SK-N-SH treated with all-trans-retinoic acid at 6 μM for 48 hours (cell line): Measurements from ENCODE around the gene MIA2.

Experiments
- BACH2 ChIP-seq: fragments of 250-450 bp; sonication (Bioruptor Pico); IDR thresholded peaks from 2 replicates; pipeline ENCODE4 v1.9.0; 2021; ENCODE audit warnings: mild to moderate bottlenecking, borderline replicate concordance
- CREB5 ChIP-seq: fragments of 250-450 bp; sonication (Bioruptor Pico); IDR thresholded peaks from 2 replicates; pipeline ENCODE4 v1.5.1; 2020; ENCODE audit warnings: low read depth, mild to moderate bottlenecking, moderate library complexity
- CSDC2 ChIP-seq: fragments of 250-450 bp; sonication (Bioruptor Pico); IDR thresholded peaks from 2 replicates; pipeline ENCODE4 v1.5.0; 2020; ENCODE audit warnings: mild to moderate bottlenecking, moderate library complexity
- GLIS3 ChIP-seq: fragments of 250-450 bp; sonication (Bioruptor Pico); IDR thresholded peaks from 2 replicates; pipeline ENCODE4 v1.5.0; 2020; ENCODE audit warnings: mild to moderate bottlenecking, moderate library complexity
- ISL1 ChIP-seq: fragments of 250-450 bp; sonication (Bioruptor Pico); IDR thresholded peaks from 2 replicates; pipeline ENCODE4 v2.1.2; 2022; ENCODE audit warnings: mild to moderate bottlenecking, moderate library complexity
- PATZ1 ChIP-seq: fragments of 250-450 bp; sonication (Bioruptor Pico); IDR thresholded peaks from 2 replicates; pipeline ENCODE4 v1.8.0; 2020; ENCODE audit warnings: mild to moderate bottlenecking, moderate library complexity, borderline replicate concordance
- RARB ChIP-seq: fragments of 250-450 bp; sonication (Bioruptor Pico); IDR thresholded peaks from 2 replicates; pipeline ENCODE4 v1.8.0; 2021; ENCODE audit warnings: mild to moderate bottlenecking, moderate library complexity
- SNAI2 ChIP-seq: fragments of 250-450 bp; sonication (Bioruptor Pico); IDR thresholded peaks from 2 replicates; pipeline ENCODE4 v1.5.0; 2020; ENCODE audit warnings: mild to moderate bottlenecking, moderate library complexity
- TCF4 ChIP-seq: fragments of 250-450 bp; sonication (Bioruptor Pico); IDR thresholded peaks from 2 replicates; pipeline ENCODE4 v1.8.0; 2021; ENCODE audit warnings: mild to moderate bottlenecking, moderate library complexity, borderline replicate concordance
- ZFP3 ChIP-seq: fragments of 250-450 bp; sonication (Bioruptor Pico); IDR thresholded peaks from 2 replicates; pipeline ENCODE4 v1.5.0; 2020; ENCODE audit warnings: mild to moderate bottlenecking, moderate library complexity
- ZFP30 ChIP-seq: fragments of 450-650 bp; formaldehyde crosslinking; IDR thresholded peaks from 2 replicates; pipeline ENCODE4 v1.5.0; 2022; ENCODE audit warnings: mild to moderate bottlenecking, moderate library complexity

GRCh38 chr14:39247256-39247655 is 13.5 kb downstream of the MIA2 start:
- TF ChIP-seq TCF4 (no peak), SNAI2 (CRISPR knock-in tag) (no peak), GLIS3 (CRISPR knock-in tag) (no peak), CSDC2 (CRISPR knock-in tag) (no peak), PATZ1 (no peak), CREB5 (CRISPR knock-in tag) (no peak), ZFP3 (CRISPR knock-in tag) (no peak), ISL1 (CRISPR knock-in tag) (no peak), ZFP30 (CRISPR knock-in tag) (no peak), BACH2 (CRISPR knock-in tag) (no peak), RARB (no peak)
